Epithelial cell of prostate (primary cell): ENCODE results near the gene FBXL16.

Experiments used
- DNase-seq: peaks from one replicate; pipeline ENCODE4 v3.0.0-alpha.2; 2011; ENCODE audit warnings: low read depth, low spot score
- H3K27ac ChIP-seq: fragments of 450-650 bp; 2 replicates; pipeline ENCODE4 v1.5.1; 2017; ENCODE audit warnings: mild to moderate bottlenecking

Gene FBXL16

DNA sequence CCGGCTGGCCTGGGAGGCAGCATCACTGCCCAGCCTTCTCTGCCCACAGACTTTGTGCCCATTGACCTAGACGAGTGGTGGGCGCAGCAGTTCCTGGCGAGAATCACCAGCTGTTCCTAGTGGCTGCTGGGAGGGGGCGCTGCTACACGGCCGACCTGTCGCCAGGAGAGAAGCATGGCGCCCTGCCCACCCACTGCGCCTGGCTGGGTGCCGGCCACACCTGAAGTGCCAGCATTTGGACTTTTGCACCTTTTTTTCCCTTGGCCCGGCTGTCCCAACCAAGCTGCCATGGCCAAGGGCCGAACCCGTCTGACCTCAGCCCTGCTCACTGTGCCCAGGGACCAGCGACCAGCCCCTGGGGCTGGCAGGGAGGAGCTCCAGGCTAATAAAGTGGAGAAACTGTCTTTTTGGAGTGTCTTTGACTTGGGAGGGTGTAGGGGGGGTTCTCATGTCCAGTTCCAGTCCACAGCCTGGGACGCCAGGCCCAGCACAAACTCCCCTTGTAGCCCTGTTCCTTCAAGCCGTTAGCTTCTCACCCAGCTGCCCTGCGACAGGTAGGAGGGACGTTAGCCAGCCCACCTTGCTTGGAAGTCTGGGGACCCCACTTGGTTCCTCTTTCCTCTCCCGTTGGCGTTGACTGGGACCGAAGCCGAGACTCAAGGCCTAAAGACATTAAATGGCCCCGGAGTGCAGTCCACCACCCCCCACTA is 57.4 kb downstream of the FBXL16 start:
- H3K27ac ChIP-seq = peak overlapping the region; percentile 87
- no peak for DNase-seq

DNA sequence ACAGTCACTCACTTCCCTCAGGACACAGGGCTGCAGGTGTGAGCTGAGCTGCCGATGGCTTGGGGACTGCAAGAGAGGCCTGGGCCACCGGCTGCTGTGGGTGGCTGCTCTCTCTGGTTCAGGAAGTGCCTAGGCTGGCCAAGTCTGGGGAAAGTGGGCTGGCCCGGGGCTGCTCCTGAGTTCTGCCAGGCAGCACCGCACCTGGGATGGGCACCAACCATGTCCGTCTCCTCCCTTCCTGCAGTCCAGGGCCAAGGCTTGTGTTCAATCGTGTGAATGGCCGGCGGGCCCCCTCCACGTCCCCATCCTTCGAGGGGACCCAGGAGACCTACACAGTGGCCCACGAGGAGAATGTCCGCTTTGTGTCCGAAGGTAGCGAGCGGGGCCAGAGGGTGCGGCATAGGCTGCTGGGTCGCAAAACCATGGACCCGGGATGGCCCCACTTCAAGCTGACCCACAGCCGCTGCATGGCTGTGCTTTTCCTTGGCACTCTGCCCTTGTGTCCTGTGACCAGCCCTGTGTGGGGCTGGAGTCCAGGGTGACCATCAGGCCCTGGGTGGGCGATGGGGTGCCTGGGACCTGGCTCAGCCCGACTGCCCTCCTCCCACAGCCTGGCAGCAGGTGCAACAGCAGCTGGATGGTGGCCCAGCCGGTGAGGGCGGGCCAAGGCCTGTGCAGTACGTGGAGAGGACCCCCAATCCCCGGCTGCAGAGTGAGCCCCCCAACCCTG is 58.3 kb downstream of the FBXL16 start:
- DNase-seq = no peak
- no peak overlapping the region for H3K27ac ChIP-seq

DNA sequence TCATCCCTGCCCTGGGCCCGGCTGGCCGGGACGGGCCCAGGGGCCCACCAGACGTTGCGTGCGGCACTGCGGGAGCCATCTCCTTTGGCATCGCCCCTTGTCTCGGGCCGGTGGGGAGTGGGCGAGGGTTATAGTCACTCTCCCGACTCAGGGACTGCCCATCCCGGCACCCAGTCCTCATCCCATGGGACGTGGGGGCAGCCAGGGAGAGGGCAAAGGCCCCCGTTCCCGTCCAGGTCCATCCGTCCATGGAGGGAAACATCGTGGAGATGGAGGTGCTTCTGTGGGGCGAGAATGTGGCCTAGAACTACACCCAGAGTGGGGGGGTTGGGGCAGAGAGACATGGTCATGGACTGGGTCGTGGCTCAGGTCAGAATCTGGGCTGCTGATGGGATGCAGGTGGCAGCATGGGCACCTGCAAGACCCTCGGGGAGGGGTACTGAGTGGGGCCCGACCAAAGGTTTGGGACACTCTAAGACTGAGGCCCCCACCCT is 58.9 kb downstream of the FBXL16 start:
- H3K27ac ChIP-seq = no peak overlapping the region
- DNase-seq = no peak

DNA sequence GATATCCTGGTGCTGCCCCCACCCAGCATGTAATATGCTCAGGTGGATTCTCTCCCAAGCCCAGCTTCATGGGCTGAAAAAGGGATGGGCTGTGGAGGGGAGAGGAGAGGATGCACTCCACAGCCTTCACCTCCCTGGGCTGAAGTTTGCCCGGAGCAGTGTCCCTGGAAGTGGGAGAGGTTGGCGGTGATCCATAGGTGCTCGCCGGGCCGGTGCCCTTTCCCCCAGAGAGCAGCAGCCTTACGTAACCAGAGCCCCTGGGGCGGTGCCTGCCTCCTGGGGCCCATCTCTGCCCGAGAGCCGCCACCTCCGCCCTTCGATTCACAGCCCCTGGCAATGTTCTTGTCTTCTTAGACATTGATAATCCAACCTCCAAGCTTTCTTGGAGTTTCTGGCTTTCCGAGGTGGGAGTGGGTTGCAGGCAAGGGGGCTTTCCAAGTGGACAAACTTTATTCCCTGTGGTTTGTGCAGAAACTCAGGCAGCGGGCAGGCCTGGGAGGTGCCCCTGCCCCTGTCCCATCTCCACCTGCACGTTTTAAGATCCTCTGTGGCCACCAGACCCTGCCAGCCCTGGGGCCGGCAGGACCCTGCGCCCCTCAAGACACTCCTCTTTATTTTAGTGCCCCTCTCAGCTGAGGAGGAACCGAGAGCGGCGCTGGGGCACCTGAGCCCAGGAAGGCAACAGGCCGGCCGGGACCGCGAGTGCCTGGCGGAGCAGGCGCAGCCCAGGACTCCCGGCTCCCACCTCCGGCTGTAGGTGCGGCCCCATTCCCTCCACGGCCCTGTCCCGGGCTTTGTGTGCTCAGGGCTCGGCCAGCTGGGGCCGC is 59.5 kb downstream of the FBXL16 start:
- H3K27ac ChIP-seq = no peak overlapping the region
- DNase-seq = no peak

DNA sequence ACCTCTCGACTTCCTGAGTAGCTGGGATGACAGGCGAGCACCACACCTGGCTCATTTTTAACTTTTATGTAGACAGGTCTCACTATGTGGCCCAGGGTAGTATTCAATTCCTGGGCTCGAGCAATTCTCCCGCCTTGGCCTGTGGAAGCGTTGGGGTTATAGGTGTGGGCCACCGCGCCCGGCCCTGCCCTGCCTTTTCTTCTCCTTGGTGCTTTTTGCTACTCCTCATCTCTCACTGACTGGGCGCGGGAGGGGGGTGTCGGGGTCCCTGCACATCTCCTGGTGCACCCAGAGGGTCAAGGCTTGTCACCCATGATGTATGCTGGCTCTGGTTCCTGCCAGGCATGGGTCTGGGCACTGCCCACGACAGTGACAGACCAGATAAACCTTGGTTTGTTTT is 61.0 kb downstream of the FBXL16 start:
- no peak overlapping the region for H3K27ac ChIP-seq
- DNase-seq = no peak

DNA sequence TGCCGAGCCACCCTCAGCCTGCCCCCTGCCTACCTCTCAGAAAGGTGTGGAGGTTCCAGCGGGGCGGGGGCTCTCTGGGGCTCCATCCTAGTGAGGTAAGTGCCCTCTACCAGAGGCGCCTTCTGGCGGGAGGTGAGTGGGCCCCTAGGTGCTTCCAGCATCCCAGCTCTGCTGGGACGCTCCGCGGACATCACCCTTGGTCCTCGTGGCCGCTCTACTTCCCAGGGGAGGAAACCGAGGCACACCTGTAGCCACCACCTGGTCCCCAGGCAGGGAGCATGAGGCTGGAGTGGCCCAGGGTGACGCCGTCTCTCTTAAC is 62.6 kb downstream of the FBXL16 start:
- no peak overlapping the region for H3K27ac ChIP-seq

More for the DNA sequence above, 62.6 kb downstream of the FBXL16 start:
- DNase-seq = no peak
